ENCODE results near the gene VRK2.

VRK2 gene

GRCh38 chr2:58156780-58157179 is 110.2 kb downstream of the VRK2 start:
- Histone ChIP-seq H3K4me1 (ENCODE audit: insufficient read depth, low read length, severe bottlenecking) (no peaks in the 10 kb centered on the region), H3K9ac (ENCODE audit: low read length) (no peak overlapping the region), H3K4me2 (ENCODE audit: low read length) (no peak overlapping the region), H3K36me3 (ENCODE audit: insufficient read depth, low read length) (peaks cover 71% of the 10 kb centered on the region), H2AFZ (ENCODE audit: low read length) (no peak overlapping the region), H3F3A (ENCODE audit: insufficient read depth, low read length) (no peaks in the 10 kb centered on the region), H4K20me1 (ENCODE audit: insufficient read depth, low read length) (no peaks in the 10 kb centered on the region), H3K79me2 (ENCODE audit: insufficient read depth, low read length) (no peaks in the 10 kb centered on the region), H3K27ac (ENCODE audit: low read depth, low read length, poor library complexity, severe bottlenecking) (no peak overlapping the region), H3K4me3 (ENCODE audit: low read depth, low read length, poor library complexity, severe bottlenecking) (no peak overlapping the region), H3K27me3 (ENCODE audit: insufficient read depth, low read length) (no peaks in the 10 kb centered on the region), H3K9me3 (ENCODE audit: low read length) (no peaks in the 10 kb centered on the region), H3K9me2 (ENCODE audit: low read depth, low read length) (no peaks in the 10 kb centered on the region)
- no peak for TF ChIP-seq EZH2 (IDR thresholded peaks at IDR 0.05; ENCODE audit: borderline replicate concordance, low read length)
- TF ChIP-seq CTCF (IDR thresholded peaks at IDR 0.05; ENCODE audit: low read length), result no peak

GRCh38 chr2:58157754-58158153 is 111.1 kb downstream of the VRK2 start:
- Histone ChIP-seq H3K4me3 (ENCODE audit: low read depth, low read length, poor library complexity, severe bottlenecking) (no peak overlapping the region), H3K9me2 (ENCODE audit: low read depth, low read length) (no peaks in the 10 kb centered on the region), H3K4me1 (ENCODE audit: insufficient read depth, low read length, severe bottlenecking) (no peaks in the 10 kb centered on the region), H3K9ac (ENCODE audit: low read length) (no peak overlapping the region), H3F3A (ENCODE audit: insufficient read depth, low read length) (no peaks in the 10 kb centered on the region), H3K27me3 (ENCODE audit: insufficient read depth, low read length) (no peaks in the 10 kb centered on the region), H3K4me2 (ENCODE audit: low read length) (no peak overlapping the region), H4K20me1 (ENCODE audit: insufficient read depth, low read length) (no peaks in the 10 kb centered on the region), H3K27ac (ENCODE audit: low read depth, low read length, poor library complexity, severe bottlenecking) (no peak overlapping the region), H3K9me3 (ENCODE audit: low read length) (no peaks in the 10 kb centered on the region), H3K36me3 (ENCODE audit: insufficient read depth, low read length) (peaks cover 80% of the 10 kb centered on the region), H2AFZ (ENCODE audit: low read length) (no peak overlapping the region), H3K79me2 (ENCODE audit: insufficient read depth, low read length) (no peaks in the 10 kb centered on the region)
- TF ChIP-seq CTCF (IDR thresholded peaks at IDR 0.05; ENCODE audit: low read length) (no peak), EZH2 (IDR thresholded peaks at IDR 0.05; ENCODE audit: borderline replicate concordance, low read length) (no peak)

DNA sequence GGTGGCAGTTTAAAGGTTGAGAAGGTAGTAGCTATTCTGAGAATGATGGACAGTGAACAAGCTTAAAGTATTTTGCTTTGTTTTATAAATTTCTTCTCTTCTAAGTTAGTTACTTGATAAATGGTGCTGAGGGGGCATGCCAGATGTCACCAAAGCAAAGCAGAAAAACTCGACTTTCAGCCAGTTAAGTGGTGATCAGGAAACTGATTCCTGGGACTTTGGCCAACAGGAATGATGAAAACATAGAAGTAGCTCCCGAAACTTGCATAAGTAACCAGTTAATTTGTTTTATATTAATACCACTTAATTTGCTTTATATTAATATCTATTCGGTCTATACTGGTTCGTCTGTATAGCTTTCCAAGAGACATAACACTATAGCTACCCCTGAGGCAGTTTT is 111.9 kb downstream of the VRK2 start:
- Histone ChIP-seq H3K36me3 (ENCODE audit: insufficient read depth, low read length) (peaks cover 80% of the 10 kb centered on the region), H4K20me1 (ENCODE audit: insufficient read depth, low read length) (no peaks in the 10 kb centered on the region), H3K9me2 (ENCODE audit: low read depth, low read length) (no peaks in the 10 kb centered on the region), H3K27me3 (ENCODE audit: insufficient read depth, low read length) (no peaks in the 10 kb centered on the region), H3K79me2 (ENCODE audit: insufficient read depth, low read length) (no peaks in the 10 kb centered on the region), H3K4me2 (ENCODE audit: low read length) (no peak overlapping the region), H2AFZ (ENCODE audit: low read length) (no peak overlapping the region), H3K4me1 (ENCODE audit: insufficient read depth, low read length, severe bottlenecking) (no peaks in the 10 kb centered on the region), H3K4me3 (ENCODE audit: low read depth, low read length, poor library complexity, severe bottlenecking) (no peak overlapping the region), H3K9me3 (ENCODE audit: low read length) (no peaks in the 10 kb centered on the region), H3F3A (ENCODE audit: insufficient read depth, low read length) (no peaks in the 10 kb centered on the region), H3K27ac (ENCODE audit: low read depth, low read length, poor library complexity, severe bottlenecking) (no peak overlapping the region), H3K9ac (ENCODE audit: low read length) (no peak overlapping the region)
- TF ChIP-seq EZH2 (IDR thresholded peaks at IDR 0.05; ENCODE audit: borderline replicate concordance, low read length) (no peak), CTCF (IDR thresholded peaks at IDR 0.05; ENCODE audit: low read length) (no peak)

Data from OCI-LY1 (cell line).